Measurements from ENCODE around the gene NMNAT1.

GRCh38 chr1:10014016-10014415 is 70.7 kb downstream of the NMNAT1 start:
- TF ChIP-seq CTCF (IDR thresholded peaks at IDR 0.05; ENCODE audit: insufficient read depth, low read depth, low read length) (no peak), EZH2 (IDR thresholded peaks at IDR 0.05; ENCODE audit: insufficient read depth, low read length) (no peak)

Data from astrocyte (in vitro differentiated cells and primary cell).